A549 (cell line): ENCODE results near the gene GNRH2. TPM values are rescaled to one million over a fixed set of nuclear protein-coding genes. Genes with fewer than 3 reads are reported as not detected.
A peak's percentile ranks its signal among the peaks of the same experiment; 100 is the strongest.

Source experiments
- ATAC-seq, 2 experiments: fragments of 200-7000 bp in 1 of 2; fragments of >200 bp in 1 of 2; cut with Nextera tagmentation in 1 of 2; cut with Tn5 transposase in 1 of 2; 3 replicates each; pipeline versions ENCODE4 v1.8.0 to v1.9.1; 2018 to 2020; ENCODE audit warnings: mild to moderate bottlenecking in 1 of 2, moderate library complexity in 1 of 2
- CTCF ChIA-PET: fragments of 300-600 bp; sonication (Branson Sonifier 250); formaldehyde crosslinking; extraction: SDS; loops from one replicate; lab custom pipeline; 2021; ENCODE audit warnings: antibody characterized with exemption, inconsistent platforms; lab: Yijun Ruan, JAX
- POLR2A ChIA-PET: fragments of 350-600 bp; formaldehyde crosslinking; extraction: SDS; loops from one replicate; lab custom pipeline; 2021; ENCODE audit warnings: antibody characterized with exemption, inconsistent platforms; lab: Yijun Ruan, JAX
- DNase-seq, 2 experiments: peaks; one replicate each; pipeline versions ENCODE4 v3.0.0 to v3.0.0-alpha.2; 2011 to 2016; ENCODE audit warnings: low read depth in 1 of 2, low spot score in 1 of 2
- FAIRE-seq: peaks from 2 replicates; lab custom pipeline; 2011; peaks lifted over from hg19 to GRCh38; lab: Jason Lieb, UNC
- H3K27ac ChIP-seq, 2 experiments: fragments of >200 bp; sonication (Bioruptor Twin); formaldehyde crosslinking; 3 replicates each; pipeline ENCODE4 v1.5.1; 2016 to 2017
- H3K4me1 ChIP-seq: fragments of >200 bp; sonication (Bioruptor Twin); formaldehyde crosslinking; 3 replicates; pipeline ENCODE4 v1.6.1; 2016
- H3K4me2 ChIP-seq: fragments of >200 bp; sonication (Bioruptor Twin); formaldehyde crosslinking; 3 replicates; pipeline ENCODE4 v1.6.1; 2016
- H3K4me3 ChIP-seq: fragments of >200 bp; sonication (Bioruptor Twin); formaldehyde crosslinking; 3 replicates; pipeline ENCODE4 v1.5.1; 2016
- H3K9me3 ChIP-seq: fragments of >200 bp; sonication (Bioruptor Twin); formaldehyde crosslinking; 3 replicates; pipeline ENCODE4 v1.6.1; 2016
- BCL3 ChIP-seq: fragments of >200 bp; sonication (Bioruptor Twin); formaldehyde crosslinking; IDR thresholded peaks from 3 replicates; pipeline ENCODE4 v1.6.1; 2016
- CBX8 ChIP-seq: fragments of 200-600 bp; sonication (generic); IDR thresholded peaks from 2 replicates; pipeline ENCODE4 v1.6.1; 2016
- CTCF ChIP-seq: fragments of >200 bp; sonication (Bioruptor Twin); formaldehyde crosslinking; IDR thresholded peaks from 3 replicates; pipeline ENCODE4 v1.5.1; 2016
- EP300 ChIP-seq, 2 experiments: fragments of >200 bp; sonication (Bioruptor Twin); formaldehyde crosslinking; IDR thresholded peaks; 2 replicates in 1 of 2; 3 replicates in 1 of 2; pipeline ENCODE4 v1.6.1; 2016 to 2017
- ESRRA ChIP-seq: fragments of 150-350 bp; IDR thresholded peaks from 2 replicates; pipeline ENCODE4 v1.6.1; 2014; ENCODE audit warnings: mild to moderate bottlenecking, low read length, borderline replicate concordance
- FOSB ChIP-seq: fragments of 250-450 bp; sonication (Bioruptor Pico); IDR thresholded peaks from 2 replicates; pipeline ENCODE4 v1.5.0; 2020; ENCODE audit warnings: mild to moderate bottlenecking, moderate library complexity
- FOSL2 ChIP-seq, 2 experiments: fragments of 450-650 bp in 1 of 2; fragments of >200 bp in 1 of 2; sonication (Bioruptor Twin) in 1 of 2; formaldehyde crosslinking; IDR thresholded peaks; 2 replicates each; pipeline versions ENCODE4 v1.5.0 to v1.6.1; 2016 to 2020; ENCODE audit warnings: mild to moderate bottlenecking in 1 of 2, moderate library complexity in 1 of 2
- FOXS1 ChIP-seq: fragments of 250-450 bp; sonication (Bioruptor Pico); IDR thresholded peaks from 2 replicates; pipeline ENCODE4 v1.5.0; 2020; ENCODE audit warnings: mild to moderate bottlenecking, moderate library complexity
- HDAC2 ChIP-seq: fragments of 200-600 bp; sonication (generic); IDR thresholded peaks from 2 replicates; pipeline ENCODE4 v1.6.1; 2016
- HES2 ChIP-seq: fragments of >200 bp; sonication (Bioruptor Twin); formaldehyde crosslinking; IDR thresholded peaks from 2 replicates; pipeline ENCODE4 v1.6.1; 2016
- HMGXB4 ChIP-seq: fragments of 250-450 bp; sonication (Bioruptor Pico); IDR thresholded peaks from 2 replicates; pipeline ENCODE4 v1.5.0; 2021; ENCODE audit warnings: mild to moderate bottlenecking, moderate library complexity, borderline replicate concordance
- HOXA7 ChIP-seq: fragments of 250-450 bp; sonication (Bioruptor Pico); IDR thresholded peaks from 2 replicates; pipeline ENCODE4 v1.5.0; 2020; ENCODE audit warnings: mild to moderate bottlenecking, moderate library complexity
- HOXB5 ChIP-seq: fragments of 250-450 bp; sonication (Bioruptor Pico); IDR thresholded peaks from 2 replicates; pipeline ENCODE4 v1.5.0; 2020; ENCODE audit warnings: mild to moderate bottlenecking, moderate library complexity
- KDM5A ChIP-seq: fragments of 200-600 bp; sonication (generic); IDR thresholded peaks from 2 replicates; pipeline ENCODE4 v1.6.1; 2016; ENCODE audit warnings: antibody characterized with exemption, mild to moderate bottlenecking
- MAZ ChIP-seq: fragments of 150-350 bp; IDR thresholded peaks from 2 replicates; pipeline ENCODE4 v1.6.1; 2014; ENCODE audit warnings: antibody characterized with exemption, low read depth, low read length, borderline replicate concordance
- RAD21 ChIP-seq, 2 experiments: fragments of >200 bp in 1 of 2; sonication (Bioruptor Twin) in 1 of 2; formaldehyde crosslinking in 1 of 2; IDR thresholded peaks in 1 of 2; conservative IDR thresholded peaks in 1 of 2; 2 replicates in 1 of 2; 3 replicates in 1 of 2; pipeline ENCODE4 v1.6.1; 2012 to 2018; ENCODE audit warnings: inconsistent platforms in 1 of 2
- SREBF2 ChIP-seq: fragments of 450-650 bp; IDR thresholded peaks from 2 replicates; pipeline ENCODE4 v1.6.1; 2014; ENCODE audit warnings: mild to moderate bottlenecking, moderate library complexity
- TFCP2L1 ChIP-seq: fragments of 250-450 bp; sonication (Bioruptor Pico); IDR thresholded peaks from 2 replicates; pipeline ENCODE4 v1.5.0; 2021; ENCODE audit warnings: mild to moderate bottlenecking
- ZSCAN20 ChIP-seq: fragments of 250-450 bp; sonication (Bioruptor Pico); IDR thresholded peaks from 2 replicates; pipeline ENCODE4 v1.8.0; 2022; ENCODE audit warnings: mild to moderate bottlenecking, moderate library complexity
- WGBS: methylation state at CpG from one replicate; pipeline ENCODE4 v1.1.6; 2017; ENCODE audit errors: missing lambda C conversion rate; 5-methylcytosine and 5-hydroxymethylcytosine counted together
- polyA plus RNA-seq, 4 experiments: library from polyadenylated mRNA; depleted of rRNA in 3 of 4; stranded (reverse); fragments of >200 nt; fragmentation: RNase III in 1 of 4; extraction: RNeasy Plus Mini Kit Qiagen cat#74134 plus additional on column Dnase treatment in 1 of 4; gene quantifications; 2 replicates in 3 of 4; 3 replicates in 1 of 4; pipeline ENCODE4 v1.2.3, GENCODE V29; 2011 to 2017

The GNRH2 gene
- polyA plus RNA-seq, 2 of the 4 experiments (the other 2 are of a cell fraction), result 0.12 TPM; not detected in 1

- no peak for TF ChIP-seq HMGXB4
- TF ChIP-seq CTCF, result no peak
- TF ChIP-seq KDM5A, result no peak
- TF ChIP-seq EP300 (IDR thresholded peaks at IDR 0.05), result no peak
- no peak for TF ChIP-seq BCL3
- no peak for TF ChIP-seq HES2
- no peak for TF ChIP-seq HOXB5
- no peak for TF ChIP-seq HOXA7 (CRISPR knock-in tag)
- no peak for TF ChIP-seq ZSCAN20 (CRISPR knock-in tag)
- TF ChIP-seq ESRRA, result no peak
- no peak for TF ChIP-seq SREBF2
- TF ChIP-seq TFCP2L1 (CRISPR knock-in tag), result no peak
These were observed 34.3 kb downstream of the GNRH2 start (continued) for GRCh38 chr20:3077618-3078134.

- CTCF ChIA-PET, result interaction anchor here (0.8 kb wide), 1 partner anchor 31 kb away, joined by 3 read pairs; no protein-coding TSS in a partner anchor
- 37% methylated on average over 6 of the region's 6 CpGs for WGBS
- FAIRE-seq (no peak), ATAC-seq (peak; percentile 54 to 79), DNase-seq (peak in 1 of 2 experiments; percentile 41)
- no peak overlapping the region for H3K4me3 ChIP-seq
- H3K4me2 ChIP-seq, result peak overlapping the region; percentile 46
- H3K9me3 ChIP-seq, result no peaks in the 10 kb centered on the region
- peak overlapping the region in 1 of 2 experiments; percentile 55; a peak in 3 of 6 replicates for H3K27ac ChIP-seq
- H3K4me1 ChIP-seq, result peaks cover 19% of the 10 kb centered on the region
- POLR2A ChIA-PET, result no interaction called here
- TF ChIP-seq FOXS1 (CRISPR knock-in tag), result no peak
- no peak for TF ChIP-seq CBX8
- TF ChIP-seq ESRRA, result 0 out of 2 replicates have a peak, but pooled peaks have one; percentile 3
- no peak for TF ChIP-seq FOSL2 (IDR thresholded peaks at IDR 0.05)
- TF ChIP-seq FOSL2 (CRISPR knock-in tag; IDR thresholded peaks at IDR 0.05), result 0 out of 2 replicates have a peak, but pooled peaks have one; percentile 3
- no peak for TF ChIP-seq BCL3
- no peak for TF ChIP-seq CTCF
- TF ChIP-seq MAZ, result no peak
- TF ChIP-seq HDAC2, result no peak
- no peak for TF ChIP-seq RAD21 (conservative IDR thresholded peaks at IDR 0.05 in 1 of 2, IDR thresholded peaks at IDR 0.05 in 1 of 2)
- TF ChIP-seq FOSB, result no peak
These were observed 37.5 kb downstream of the GNRH2 start for GRCh38 chr20:3080939-3081388.
